Mesendoderm (in vitro differentiated cells): ENCODE results near the gene SURF6.

Experiments
- DNase-seq: peaks from one replicate; pipeline ENCODE4 v3.0.0; 2013
- H2AK5ac ChIP-seq: 2 replicates; pipeline ENCODE4 v1.6.1; 2013; ENCODE audit warnings: low read length, inconsistent platforms
- H2BK120ac ChIP-seq: 2 replicates; pipeline ENCODE4 v1.6.1; 2013; ENCODE audit warnings: low read depth, mild to moderate bottlenecking, low read length, moderate library complexity, mixed read lengths
- H2BK15ac ChIP-seq: replicated peaks from 2 replicates; pipeline ENCODE4 v1.6.1; 2013; ENCODE audit warnings: low read depth, mild to moderate bottlenecking, moderate library complexity
- H2BK5ac ChIP-seq: 2 replicates; pipeline ENCODE4 v1.6.1; 2013; ENCODE audit warnings: low read length, inconsistent platforms
- H3K18ac ChIP-seq: 2 replicates; pipeline ENCODE4 v1.6.1; 2013; ENCODE audit warnings: mild to moderate bottlenecking, low read length, mixed read lengths
- H3K23ac ChIP-seq: one replicate; pipeline ENCODE4 v1.6.1; 2013; ENCODE audit warnings: low read length
- H3K27ac ChIP-seq: 2 replicates; pipeline ENCODE4 v1.5.1; 2013; ENCODE audit warnings: low read depth, mild to moderate bottlenecking, inconsistent platforms, low read length, moderate library complexity
- H3K27me3 ChIP-seq: 2 replicates; pipeline ENCODE4 v1.6.1; 2013; ENCODE audit warnings: low read length, control low read depth, mild to moderate bottlenecking, inconsistent platforms; ENCODE audit not compliant: insufficient read depth, poor library complexity
- H3K36me3 ChIP-seq: 2 replicates; pipeline ENCODE4 v1.6.1; 2013; ENCODE audit warnings: low read length, inconsistent platforms; ENCODE audit not compliant: control insufficient read depth, insufficient read depth
- H3K4ac ChIP-seq: one replicate; pipeline ENCODE4 v1.6.1; 2013; ENCODE audit warnings: low read depth, mild to moderate bottlenecking, low read length, moderate library complexity
- H3K4me1 ChIP-seq: 2 replicates; pipeline ENCODE4 v1.6.1; 2013; ENCODE audit warnings: low read depth, low read length, inconsistent platforms; ENCODE audit not compliant: control insufficient read depth
- H3K4me2 ChIP-seq: 2 replicates; pipeline ENCODE4 v1.6.1; 2013; ENCODE audit warnings: low read length
- H3K4me3 ChIP-seq: 2 replicates; pipeline ENCODE4 v1.5.1; 2013; ENCODE audit warnings: mild to moderate bottlenecking, low read length
- H3K56ac ChIP-seq: one replicate; pipeline ENCODE4 v1.6.1; 2013; ENCODE audit warnings: low read length
- H3K79me1 ChIP-seq: 2 replicates; pipeline ENCODE4 v1.6.1; 2013; ENCODE audit warnings: low read length, inconsistent platforms
- H3K79me2 ChIP-seq: 2 replicates; pipeline ENCODE4 v1.6.1; 2013; ENCODE audit warnings: mild to moderate bottlenecking, low read length; ENCODE audit not compliant: control insufficient read depth, insufficient read depth
- H3K9ac ChIP-seq: 2 replicates; pipeline ENCODE4 v1.6.1; 2013; ENCODE audit warnings: low read length, inconsistent platforms
- H4K5ac ChIP-seq: one replicate; pipeline ENCODE4 v1.6.1; 2013; ENCODE audit warnings: low read length
- H4K8ac ChIP-seq: one replicate; pipeline ENCODE4 v1.6.1; 2013; ENCODE audit warnings: low read depth, mild to moderate bottlenecking, control low read depth, low read length, moderate library complexity
- WGBS: extraction: QIAGEN DNeasy Blood & Tissue Kit; methylation state at CpG from one replicate; pipeline ENCODE4 v1.1.7; 2013; ENCODE audit warnings: low lambda C conversion rate, missing lambda C conversion rate; ENCODE audit not compliant: insufficient coverage; ENCODE audit errors: extremely low coverage; 5-methylcytosine and 5-hydroxymethylcytosine counted together

The SURF6 gene

DNA sequence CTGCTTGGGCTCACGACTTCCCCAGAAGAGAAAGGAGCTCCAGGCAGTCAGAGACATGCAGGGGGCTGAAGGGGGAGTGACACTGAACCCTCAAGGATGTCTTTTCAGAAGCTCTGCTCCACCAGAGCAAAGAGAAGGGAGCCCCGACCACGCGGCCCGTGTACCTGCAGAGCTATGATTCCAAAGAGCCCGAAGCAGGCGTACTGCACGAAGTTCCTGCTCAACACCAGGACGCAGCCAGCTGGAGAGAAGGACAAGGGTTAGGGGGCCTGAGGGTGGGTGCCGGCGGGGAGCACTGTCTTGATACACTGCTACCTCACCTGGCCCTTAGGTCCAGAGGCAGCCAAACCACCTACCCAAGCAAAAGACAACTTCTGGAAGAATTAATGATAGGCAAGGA is 30.4 kb upstream of the SURF6 start:
- Histone ChIP-seq H3K56ac (no peak overlapping the region), H3K4me1 (no peaks in the 10 kb centered on the region), H3K36me3 (peaks cover 15% of the 10 kb centered on the region), H2BK120ac (no peak overlapping the region), H3K79me1 (peaks cover 44% of the 10 kb centered on the region), H4K8ac (no peak overlapping the region), H3K27me3 (no peaks in the 10 kb centered on the region), H2AK5ac (no peak overlapping the region), H3K23ac (no peak overlapping the region), H3K27ac (no peak overlapping the region), H3K4me2 (no peak overlapping the region), H2BK5ac (no peak overlapping the region), H3K4ac (no peak overlapping the region), H3K4me3 (no peak overlapping the region), H2BK15ac (no peak overlapping the region), H3K79me2 (peaks cover 47% of the 10 kb centered on the region), H3K9ac (no peak overlapping the region), H3K18ac (no peak overlapping the region), H4K5ac (no peak overlapping the region)
- DNase-seq = no peak
- no CpG with 5 or more reads among the region's 11 CpGs for WGBS

DNA sequence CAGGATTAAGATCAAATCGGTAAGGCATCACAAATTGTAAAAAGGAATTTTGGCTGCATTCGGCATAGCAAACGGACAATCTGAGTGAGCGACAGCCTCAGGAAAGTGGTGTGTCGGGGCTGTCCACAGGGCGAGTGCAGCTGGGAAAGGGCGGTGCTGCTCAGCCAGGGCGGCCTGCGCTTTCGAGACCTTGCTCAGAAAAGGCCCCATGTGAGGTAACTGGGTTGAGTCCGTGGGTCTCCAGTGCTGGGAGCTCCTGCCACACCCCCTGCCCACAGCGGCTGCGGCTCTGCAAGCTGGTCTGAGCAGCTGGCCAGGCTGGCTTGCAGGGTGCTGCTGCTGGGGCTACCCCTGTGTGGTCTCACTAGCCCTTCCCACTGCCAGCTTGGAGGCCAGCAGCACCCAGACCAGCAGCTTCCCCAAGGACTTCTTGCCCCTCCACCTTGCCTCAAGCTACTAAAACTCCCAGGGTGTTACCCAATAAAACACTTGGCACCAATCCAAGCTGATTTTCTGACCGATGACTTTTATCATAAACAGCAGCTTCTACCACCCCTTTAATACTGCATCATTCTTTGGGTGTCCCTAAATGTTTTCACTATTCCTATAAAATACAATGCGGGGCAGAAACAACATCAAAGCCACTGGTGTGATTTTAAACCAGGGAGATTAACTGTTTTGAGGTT is 26.5 kb upstream of the SURF6 start:
- no peak overlapping the region for H3K4ac ChIP-seq
- peaks cover 21% of the 10 kb centered on the region for H3K79me1 ChIP-seq
- no peak overlapping the region for H3K23ac ChIP-seq
- H3K79me2 ChIP-seq = peaks cover 8% of the 10 kb centered on the region
- no peak overlapping the region for H2BK120ac ChIP-seq
- no peak overlapping the region for H3K9ac ChIP-seq
- no peak for DNase-seq
- H3K4me1 ChIP-seq = no peaks in the 10 kb centered on the region
- no CpG with 5 or more reads among the region's 15 CpGs for WGBS
- H4K8ac ChIP-seq = no peak overlapping the region
- no peak overlapping the region for H3K56ac ChIP-seq
- no peak overlapping the region for H2BK5ac ChIP-seq
- H3K27me3 ChIP-seq = no peaks in the 10 kb centered on the region
- H3K36me3 ChIP-seq = peaks cover 23% of the 10 kb centered on the region
- H3K27ac ChIP-seq = no peak overlapping the region
- H2AK5ac ChIP-seq = no peak overlapping the region
- no peak overlapping the region for H2BK15ac ChIP-seq
- H3K4me3 ChIP-seq = no peak overlapping the region
- H3K4me2 ChIP-seq = no peak overlapping the region
- no peak overlapping the region for H3K18ac ChIP-seq
- H4K5ac ChIP-seq = no peak overlapping the region

DNA sequence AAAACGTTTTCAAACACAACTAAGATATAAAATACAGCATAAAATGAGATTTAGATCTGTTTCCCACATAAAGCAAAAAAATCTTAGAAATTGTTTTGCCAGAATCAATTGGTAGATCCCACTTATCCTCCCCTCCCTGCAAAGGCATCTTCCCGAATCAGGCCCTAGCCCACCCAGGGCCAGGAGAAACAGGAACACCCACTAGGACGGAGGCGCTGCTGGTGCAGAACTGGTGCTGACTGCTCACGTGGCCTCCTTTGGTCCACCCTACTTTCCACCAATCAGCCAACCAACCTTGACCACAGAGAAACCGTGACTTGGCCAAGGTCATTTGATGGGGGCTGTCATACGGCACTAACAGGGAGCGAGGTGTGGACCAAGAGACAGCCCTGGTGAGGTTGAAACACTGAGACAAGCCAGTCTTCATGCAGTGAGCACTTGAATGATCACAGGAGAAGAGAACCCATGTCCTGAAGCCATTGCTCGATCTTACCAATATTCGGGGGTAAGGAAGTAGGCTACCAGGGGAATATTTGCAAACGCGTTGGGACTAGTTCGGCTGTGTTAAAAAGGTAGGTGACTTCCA is 25.6 kb upstream of the SURF6 start:
- Histone ChIP-seq H3K79me2 (peaks cover 3% of the 10 kb centered on the region), H3K27me3 (no peaks in the 10 kb centered on the region), H2BK120ac (no peak overlapping the region), H3K79me1 (peaks cover 18% of the 10 kb centered on the region), H4K5ac (no peak overlapping the region), H3K36me3 (peaks cover 23% of the 10 kb centered on the region), H4K8ac (no peak overlapping the region), H3K4me1 (peaks cover 2% of the 10 kb centered on the region), H3K18ac (no peak overlapping the region), H2AK5ac (no peak overlapping the region), H3K4me3 (no peak overlapping the region), H2BK5ac (no peak overlapping the region), H3K23ac (no peak overlapping the region), H3K9ac (no peak overlapping the region), H3K4ac (no peak overlapping the region), H2BK15ac (no peak overlapping the region), H3K56ac (no peak overlapping the region), H3K27ac (no peak overlapping the region), H3K4me2 (no peak overlapping the region)
- DNase-seq = no peak
- WGBS = no CpG with 5 or more reads among the region's 13 CpGs

DNA sequence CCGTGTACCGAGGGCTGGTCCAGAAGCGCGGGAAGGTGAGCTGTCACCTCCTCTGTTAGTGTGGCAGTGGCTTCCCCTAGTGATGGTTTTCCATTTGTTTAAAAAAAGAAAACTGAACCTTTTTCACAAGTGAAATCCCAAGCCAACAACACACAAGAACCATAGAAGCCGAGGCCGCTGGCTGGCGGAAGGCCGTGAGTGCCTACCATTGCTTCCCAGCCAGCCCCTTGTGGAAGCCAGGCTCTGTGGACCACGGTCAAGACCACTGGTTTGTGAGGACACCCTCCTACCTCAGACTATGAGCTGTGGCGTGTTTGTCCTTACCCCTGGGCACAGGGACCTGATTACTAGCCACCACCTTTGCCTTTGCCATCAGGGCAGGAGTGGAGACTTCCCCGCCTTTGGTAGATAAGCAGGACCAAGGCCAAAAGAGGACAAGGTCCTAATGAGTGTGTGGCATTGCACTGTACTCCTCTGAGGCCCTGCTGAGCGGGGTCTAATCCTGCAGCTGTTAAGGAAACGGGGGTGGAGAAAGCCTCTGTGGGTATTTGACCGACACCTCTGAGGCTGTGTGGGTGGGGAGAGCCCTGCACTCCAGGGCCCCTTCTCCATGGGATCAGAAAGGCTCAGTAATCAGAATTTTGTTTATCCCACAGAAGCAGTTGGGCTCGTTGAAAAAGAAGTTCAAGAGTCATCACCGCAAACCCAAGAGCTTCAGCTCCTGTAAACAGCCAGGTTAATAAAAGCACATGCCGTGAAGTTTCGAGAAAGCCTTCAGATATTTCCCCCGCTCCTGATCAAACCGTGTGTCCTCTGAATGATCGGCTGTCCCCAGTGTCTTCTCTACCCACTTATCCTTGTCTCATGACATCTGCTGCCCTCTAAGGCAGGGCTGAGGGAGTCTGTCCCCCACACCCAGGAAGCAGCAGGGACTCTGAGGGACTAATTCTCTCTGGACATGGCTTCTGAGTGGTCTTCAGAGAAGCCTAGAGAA is 24.7 kb upstream of the SURF6 start:
- Histone ChIP-seq H3K9ac (no peak overlapping the region), H3K56ac (no peak overlapping the region), H3K79me2 (peaks cover 7% of the 10 kb centered on the region), H3K4me3 (no peak overlapping the region), H3K27me3 (no peaks in the 10 kb centered on the region), H3K18ac (no peak overlapping the region), H3K4ac (no peak overlapping the region), H2BK15ac (no peak overlapping the region), H3K27ac (no peak overlapping the region), H4K8ac (no peak overlapping the region), H3K36me3 (peaks cover 23% of the 10 kb centered on the region), H4K5ac (no peak overlapping the region), H2BK120ac (no peak overlapping the region), H3K4me1 (peaks cover 2% of the 10 kb centered on the region), H2AK5ac (no peak overlapping the region), H2BK5ac (no peak overlapping the region), H3K4me2 (no peak overlapping the region), H3K79me1 (peaks cover 16% of the 10 kb centered on the region), H3K23ac (no peak overlapping the region)
- no peak for DNase-seq
- WGBS = no CpG with 5 or more reads among the region's 21 CpGs

DNA sequence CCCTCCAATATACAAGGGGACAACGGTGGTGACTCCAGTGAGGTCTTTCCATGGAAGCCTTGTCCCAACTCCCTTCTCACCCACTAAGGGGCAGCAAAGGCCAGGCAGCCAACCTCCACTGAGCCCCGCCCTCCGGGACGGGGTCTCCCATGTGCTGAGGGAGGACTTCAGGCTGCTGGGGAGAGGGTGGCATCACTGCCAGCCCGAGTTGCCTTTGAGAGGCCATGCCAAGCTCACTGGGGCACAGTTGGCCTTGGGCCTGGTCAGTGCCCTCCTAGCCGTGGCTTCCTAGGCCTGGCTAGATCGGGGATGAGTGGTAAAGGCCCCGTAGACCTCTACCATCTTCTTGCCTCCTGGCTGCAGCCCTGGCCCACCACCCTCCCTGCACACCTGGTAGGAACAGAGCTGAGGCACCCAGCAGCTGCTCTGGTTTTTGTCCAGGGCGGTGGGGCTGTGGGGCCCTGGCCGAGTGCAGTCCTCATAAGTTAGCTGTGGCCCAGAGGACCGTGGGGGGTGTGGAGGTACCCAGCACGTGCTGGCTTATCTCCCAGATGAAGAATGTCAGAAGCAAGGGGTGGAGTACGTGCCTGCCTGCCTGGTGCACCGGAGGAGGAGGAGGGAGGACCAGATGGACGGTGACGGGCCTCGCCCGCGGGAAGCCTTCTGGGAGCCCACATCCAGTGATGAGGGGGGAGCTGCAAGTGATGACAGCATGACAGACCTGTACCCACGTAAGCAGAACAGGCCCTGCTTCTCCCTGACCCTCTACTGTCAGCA is 23.6 kb upstream of the SURF6 start:
- WGBS = no CpG with 5 or more reads among the region's 20 CpGs
- Histone ChIP-seq H3K79me1 (peaks cover 16% of the 10 kb centered on the region), H3K4ac (no peak overlapping the region), H4K8ac (no peak overlapping the region), H2BK5ac (no peak overlapping the region), H3K18ac (no peak overlapping the region), H3K27ac (no peak overlapping the region), H3K4me2 (no peak overlapping the region), H2AK5ac (no peak overlapping the region), H3K36me3 (peaks cover 22% of the 10 kb centered on the region), H4K5ac (no peak overlapping the region), H3K79me2 (peaks cover 7% of the 10 kb centered on the region), H2BK120ac (no peak overlapping the region), H2BK15ac (no peak overlapping the region), H3K4me1 (peaks cover 2% of the 10 kb centered on the region), H3K56ac (no peak overlapping the region), H3K27me3 (no peaks in the 10 kb centered on the region), H3K9ac (no peak overlapping the region), H3K4me3 (no peak overlapping the region), H3K23ac (no peak overlapping the region)
- DNase-seq = peak; percentile 69
